ENCODE data around the gene BTF3L4. TPM values are rescaled to one million over a fixed set of nuclear protein-coding genes. Genes with fewer than 3 reads are reported as not detected.
"Not testable (repeated sequence)": the region's sequence is repeated elsewhere in the genome, so short reads cannot be mapped to it uniquely, and the experiment has no call there.

BTF3L4 gene
- total RNA-seq, 2 experiments from 2014 or later: 29.4 to 34.1 TPM

GRCh38 chr1:52041551-52042185 is 14.4 kb upstream of the BTF3L4 start:
- ChIA-PET POLR2A (interaction anchor here (1.0 kb wide), 1 partner anchor 8 kb away, joined by 3 read pairs; the partner anchor contains the start of gene KTI12), CTCF (interaction anchor here (1.0 kb wide), 1 partner anchor 11 kb away, joined by 4 read pairs; no protein-coding TSS in a partner anchor)
- intact Hi-C loops (cut with DNase I, micrococcal nuclease): no loop called here

GRCh38 chr1:52045236-52045635 is 10.9 kb upstream of the BTF3L4 start:
- ChIA-PET POLR2A (no interaction called here), CTCF (interaction anchor here (1.1 kb wide), 1 partner anchor 10 kb away, joined by 3 read pairs; the partner anchor contains the start of gene BTF3L4)
- H3K4me1 Mint-ChIP-seq (ENCODE audit: low read depth): peaks cover 30% of the 10 kb centered on the region
- H3K27me3 Mint-ChIP-seq: no peaks in the 10 kb centered on the region
- Histone ChIP-seq H3K36me3 (ENCODE audit: insufficient read depth, low read length) (peaks cover 19% of the 10 kb centered on the region), H3K4me1 (ENCODE audit: insufficient read depth, low read length) (no peaks in the 10 kb centered on the region), H3K4me3 (ENCODE audit: low read length) (no peak overlapping the region), H3K27ac (ENCODE audit: low read depth in 1 of 2, low read length in 2 of 2) (no peak overlapping the region), H3K27me3 (ENCODE audit: control insufficient read depth in 1 of 2, insufficient read depth in 2 of 2, low read length in 2 of 2) (no peaks in the 10 kb centered on the region), H3K9me3 (ENCODE audit: control insufficient read depth in 1 of 2, insufficient read depth in 1 of 2, low read length in 2 of 2) (no peaks in the 10 kb centered on the region)
- no peak overlapping the region for H3K4me3 Mint-ChIP-seq
- intact Hi-C loops (cut with DNase I, micrococcal nuclease): no loop called here
- no peaks in the 10 kb centered on the region for H3K9me3 Mint-ChIP-seq
- peaks cover 49% of the 10 kb centered on the region for H3K36me3 Mint-ChIP-seq (ENCODE audit: low read depth)
- ATAC-seq (ENCODE audit: poor library complexity) (no peak), DNase-seq (no peak)
- H3K27ac Mint-ChIP-seq: no peak overlapping the region
- TF ChIP-seq CTCF (IDR thresholded peaks at IDR 0.05): no peak

More at GRCh38 chr1:52041551-52042185, 14.4 kb upstream of the BTF3L4 start:
- Histone ChIP-seq H3K36me3 (ENCODE audit: insufficient read depth, low read length) (peaks cover 37% of the 10 kb centered on the region), H3K4me1 (ENCODE audit: insufficient read depth, low read length) (no peaks in the 10 kb centered on the region), H3K27ac (ENCODE audit: low read depth in 1 of 2, low read length in 2 of 2) (no peak overlapping the region), H3K4me3 (ENCODE audit: low read length) (no peak overlapping the region), H3K27me3 (ENCODE audit: control insufficient read depth in 1 of 2, insufficient read depth in 2 of 2, low read length in 2 of 2) (no peaks in the 10 kb centered on the region), H3K9me3 (ENCODE audit: control insufficient read depth in 1 of 2, insufficient read depth in 1 of 2, low read length in 2 of 2) (no peaks in the 10 kb centered on the region)
- ATAC-seq (ENCODE audit: poor library complexity): no peak
- H3K27ac Mint-ChIP-seq: no peak overlapping the region
- H3K4me3 Mint-ChIP-seq: no peak overlapping the region
- H3K4me1 Mint-ChIP-seq (ENCODE audit: low read depth): peaks cover 18% of the 10 kb centered on the region
- no peaks in the 10 kb centered on the region for H3K27me3 Mint-ChIP-seq
- DNase-seq: no peak
- H3K36me3 Mint-ChIP-seq (ENCODE audit: low read depth): peaks cover 65% of the 10 kb centered on the region
- no peaks in the 10 kb centered on the region for H3K9me3 Mint-ChIP-seq
- TF ChIP-seq CTCF (IDR thresholded peaks at IDR 0.05): no peak

GRCh38 chr1:52045666-52046195 is 10.4 kb upstream of the BTF3L4 start:
- CTCF ChIA-PET: interaction anchor here (1.1 kb wide), 1 partner anchor 10 kb away, joined by 3 read pairs; the partner anchor contains the start of gene BTF3L4
- POLR2A ChIA-PET, H3K9me3 Mint-ChIP-seq: not testable (repeated sequence)

GRCh38 chr1:52049337-52049736 is 6.8 kb upstream of the BTF3L4 start:
- Mint-ChIP-seq H3K36me3 (ENCODE audit: low read depth) (peaks cover 43% of the 10 kb centered on the region), H3K4me1 (ENCODE audit: low read depth) (peaks cover 45% of the 10 kb centered on the region)
- ATAC-seq (ENCODE audit: poor library complexity); H3K4me3 ChIP-seq (ENCODE audit: low read length); H3K4me3 Mint-ChIP-seq; DNase-seq; H3K27ac ChIP-seq (ENCODE audit: low read depth in 1 of 2, low read length in 2 of 2); H3K27me3 ChIP-seq (ENCODE audit: control insufficient read depth in 1 of 2, insufficient read depth in 2 of 2, low read length in 2 of 2); H3K27ac Mint-ChIP-seq; CTCF ChIA-PET; H3K27me3 Mint-ChIP-seq; H3K4me1 ChIP-seq (ENCODE audit: insufficient read depth, low read length); H3K9me3 ChIP-seq (ENCODE audit: control insufficient read depth in 1 of 2, insufficient read depth in 1 of 2, low read length in 2 of 2); H3K36me3 ChIP-seq (ENCODE audit: insufficient read depth, low read length); intact Hi-C loops (cut with DNase I, micrococcal nuclease); H3K9me3 Mint-ChIP-seq: not testable (repeated sequence)
- POLR2A ChIA-PET: interaction anchor here (2.1 kb wide), 1 partner anchor 16 kb away, joined by 8 read pairs; the partner anchor contains the start of gene KTI12

More at GRCh38 chr1:52045666-52046195, 10.4 kb upstream of the BTF3L4 start:
- H3K4me3 ChIP-seq (ENCODE audit: low read length); H3K9me3 ChIP-seq (ENCODE audit: control insufficient read depth in 1 of 2, insufficient read depth in 1 of 2, low read length in 2 of 2); H3K27me3 ChIP-seq (ENCODE audit: control insufficient read depth in 1 of 2, insufficient read depth in 2 of 2, low read length in 2 of 2); H3K4me1 ChIP-seq (ENCODE audit: insufficient read depth, low read length); intact Hi-C loops (cut with DNase I, micrococcal nuclease); H3K27ac Mint-ChIP-seq; H3K27me3 Mint-ChIP-seq; DNase-seq; H3K4me3 Mint-ChIP-seq; ATAC-seq (ENCODE audit: poor library complexity); H3K27ac ChIP-seq (ENCODE audit: low read depth in 1 of 2, low read length in 2 of 2): not testable (repeated sequence)
- Mint-ChIP-seq H3K4me1 (ENCODE audit: low read depth) (peaks cover 33% of the 10 kb centered on the region), H3K36me3 (ENCODE audit: low read depth) (peaks cover 49% of the 10 kb centered on the region)
- peaks cover 16% of the 10 kb centered on the region for H3K36me3 ChIP-seq (ENCODE audit: insufficient read depth, low read length)
